MM.1S (cell line): ENCODE results near the gene COPG2.

Experiments used
- EZH2 ChIP-seq: fragments of 300-600 bp; sonication (generic); optimal IDR thresholded peaks from 2 replicates; pipeline ENCODE3; 2017; ENCODE audit warnings: low read depth, mild to moderate bottlenecking, antibody characterized with exemption, low read length, mixed read lengths
- EZH2phosphoT487 ChIP-seq: fragments of 300-600 bp; sonication (generic); IDR thresholded peaks from 2 replicates; pipeline ENCODE4 v1.6.1; 2018; ENCODE audit warnings: antibody characterized with exemption, low read length
- TF ChIP-seq, protein P1 (sequence below): fragments of 300-600 bp; sonication (generic); IDR thresholded peaks from 2 replicates; pipeline ENCODE4 v1.5.1; 2016; ENCODE audit warnings: antibody characterized with exemption, low read length, mixed read lengths

DNA sequence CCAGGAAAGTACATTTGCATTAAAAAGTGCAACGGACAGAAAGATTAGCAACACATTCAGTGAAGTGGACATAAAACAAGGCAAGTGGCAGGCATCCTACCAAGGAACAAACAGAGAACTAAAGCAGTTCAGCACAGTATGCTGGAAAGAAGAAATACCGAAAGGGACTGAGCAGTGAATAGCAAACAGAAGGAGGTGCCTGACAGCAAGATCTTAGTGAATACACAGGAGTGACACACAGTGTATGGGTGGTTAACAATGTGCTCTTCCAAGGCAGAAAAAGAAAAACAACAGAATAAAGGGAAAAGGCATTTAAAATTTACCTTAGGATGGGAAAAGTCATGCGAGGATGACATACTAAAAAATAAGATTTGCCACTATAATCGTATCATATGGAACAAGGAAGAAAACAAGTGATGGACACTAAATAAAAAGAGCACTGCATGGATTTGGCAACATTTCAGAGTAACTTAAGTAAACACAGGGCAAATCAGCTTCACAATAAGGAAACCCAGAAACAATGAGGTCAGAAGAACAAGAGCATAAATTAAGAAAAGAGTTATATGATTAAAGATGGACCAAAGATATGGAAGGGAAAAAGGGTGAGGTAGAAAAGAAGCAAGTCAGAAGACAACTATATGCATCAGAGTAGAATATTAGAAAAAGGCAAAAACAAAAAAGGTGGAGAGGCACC is 147.1 kb downstream of the COPG2 start:
- TF ChIP-seq, protein P1, sequence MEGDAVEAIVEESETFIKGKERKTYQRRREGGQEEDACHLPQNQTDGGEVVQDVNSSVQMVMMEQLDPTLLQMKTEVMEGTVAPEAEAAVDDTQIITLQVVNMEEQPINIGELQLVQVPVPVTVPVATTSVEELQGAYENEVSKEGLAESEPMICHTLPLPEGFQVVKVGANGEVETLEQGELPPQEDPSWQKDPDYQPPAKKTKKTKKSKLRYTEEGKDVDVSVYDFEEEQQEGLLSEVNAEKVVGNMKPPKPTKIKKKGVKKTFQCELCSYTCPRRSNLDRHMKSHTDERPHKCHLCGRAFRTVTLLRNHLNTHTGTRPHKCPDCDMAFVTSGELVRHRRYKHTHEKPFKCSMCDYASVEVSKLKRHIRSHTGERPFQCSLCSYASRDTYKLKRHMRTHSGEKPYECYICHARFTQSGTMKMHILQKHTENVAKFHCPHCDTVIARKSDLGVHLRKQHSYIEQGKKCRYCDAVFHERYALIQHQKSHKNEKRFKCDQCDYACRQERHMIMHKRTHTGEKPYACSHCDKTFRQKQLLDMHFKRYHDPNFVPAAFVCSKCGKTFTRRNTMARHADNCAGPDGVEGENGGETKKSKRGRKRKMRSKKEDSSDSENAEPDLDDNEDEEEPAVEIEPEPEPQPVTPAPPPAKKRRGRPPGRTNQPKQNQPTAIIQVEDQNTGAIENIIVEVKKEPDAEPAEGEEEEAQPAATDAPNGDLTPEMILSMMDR, result no peak
- no peak for TF ChIP-seq EZH2
- no peak for TF ChIP-seq EZH2phosphoT487
